Kidney (tissue), 14 donors: ENCODE results near the gene LRP1. TPM values are rescaled to one million over a fixed set of nuclear protein-coding genes. Genes with fewer than 3 reads are reported as not detected.

Source experiments
- DNase-seq, 5 donors: peaks; one replicate each; pipeline ENCODE4 v3.0.0-alpha.2; 2013 to 2020
- FAIRE-seq: peaks from 2 replicates; lab custom pipeline; 2012; peaks lifted over from hg19 to GRCh38; lab: Jason Lieb, UNC
- H3K27ac ChIP-seq, 2 donors: one replicate each; pipeline ENCODE4 v1.7.0; 2013; ENCODE audit warnings: low read depth in 2 of 2, low read length in 2 of 2, inconsistent platforms in 1 of 2
- H3K27me3 ChIP-seq: one replicate; pipeline ENCODE4 v1.7.1; 2013; ENCODE audit warnings: low read length, inconsistent platforms; ENCODE audit not compliant: control insufficient read depth, insufficient read depth
- H3K36me3 ChIP-seq, 3 donors: one replicate each; pipeline versions ENCODE4 v1.7.0 to v1.7.1; 2013; ENCODE audit warnings: low read length in 3 of 3, control low read depth in 1 of 3, inconsistent platforms in 1 of 3; ENCODE audit not compliant: insufficient read depth in 3 of 3, control insufficient read depth in 2 of 3
- H3K4me1 ChIP-seq, 3 donors: one replicate each; pipeline versions ENCODE4 v1.7.0 to v1.7.1; 2013; ENCODE audit warnings: low read length in 3 of 3, inconsistent platforms in 1 of 3, low read depth in 1 of 3; ENCODE audit not compliant: control insufficient read depth in 2 of 3, insufficient read depth in 2 of 3
- H3K4me3 ChIP-seq, 3 donors: one replicate each; pipeline versions ENCODE4 v1.7.0 to v1.8.1; 2013; ENCODE audit warnings: low read length in 3 of 3, control low read depth in 1 of 3, inconsistent platforms in 1 of 3
- H3K9ac ChIP-seq, 3 donors: one replicate each; pipeline versions ENCODE4 v1.7.0 to v1.7.1; 2013; ENCODE audit warnings: low read length in 3 of 3, control low read depth in 1 of 3, inconsistent platforms in 1 of 3
- H3K9me3 ChIP-seq, 3 donors: one replicate each; pipeline versions ENCODE4 v1.7.0 to v1.7.1; 2013; ENCODE audit warnings: low read length in 3 of 3, control low read depth in 1 of 3, inconsistent platforms in 1 of 3; ENCODE audit not compliant: control insufficient read depth in 2 of 3, insufficient read depth in 1 of 3
- CTCF ChIP-seq: IDR thresholded peaks from 3 replicates; pipeline ENCODE4 v1.5.1; 2012; ENCODE audit warnings: mild to moderate bottlenecking, moderate library complexity, borderline replicate concordance; ENCODE audit not compliant: insufficient read depth; ENCODE audit errors: extremely low read depth
- intact Hi-C: fragments of 100-400 bp; cut with DNase I; formaldehyde crosslinking; loops from one replicate; pipeline ENCODE4 v1.11.1; 2022
- polyA plus RNA-seq: library from polyadenylated mRNA; stranded (reverse); fragments of 350-450 nt; fragmentation: Illumina TruSeq; extraction: RNeasy Lipid Tissue Mini Kit (QIAGEN cat#74804); gene quantifications from one replicate; pipeline ENCODE4 v1.2.3, GENCODE V29; 2014; ENCODE audit warnings: low read depth, low replicate concordance; ENCODE audit not compliant: insufficient read depth
- total RNA-seq: library from RNA; stranded (reverse); fragmentation: NEBNext Ultra II Directional; extraction: Animal tissue kit (Norgen Biotek cat#: 25700); gene quantifications from one replicate; pipeline ENCODE4 v1.2.1, GENCODE V29; 2021
- donor health status: control.
- donor health status: control.
- donor health status: control.
- donor health status: control.
- donor health status: control.
- donor health status: DM: yes; HTN: yes; CAD: no.
- donor health status: Normal renal cell carcinoma (clear cell type).

LRP1 gene
- total and polyA plus RNA-seq, 2 donors from 2014 or later = 18.7 to 121 TPM

GRCh38 chr12:57098546-57098945 lies 29.7 kb upstream of the LRP1 start:
- H3K9me3 ChIP-seq = no peaks in the 10 kb centered on the region
- H3K4me1 ChIP-seq = peaks cover 0 to 14% (median 0%) of the 10 kb centered on the region in 3 donors
- no peak for FAIRE-seq
- H3K4me3 ChIP-seq = no peak overlapping the region
- H3K36me3 ChIP-seq = peaks cover 2 to 46% (median 12%) of the 10 kb centered on the region in 3 donors
- no peak overlapping the region for H3K27ac ChIP-seq
- no peak overlapping the region for H3K9ac ChIP-seq
- no peak for TF ChIP-seq CTCF
- no peaks in the 10 kb centered on the region for H3K27me3 ChIP-seq
- intact Hi-C loops = no loop called here
- no peak for DNase-seq

DNA sequence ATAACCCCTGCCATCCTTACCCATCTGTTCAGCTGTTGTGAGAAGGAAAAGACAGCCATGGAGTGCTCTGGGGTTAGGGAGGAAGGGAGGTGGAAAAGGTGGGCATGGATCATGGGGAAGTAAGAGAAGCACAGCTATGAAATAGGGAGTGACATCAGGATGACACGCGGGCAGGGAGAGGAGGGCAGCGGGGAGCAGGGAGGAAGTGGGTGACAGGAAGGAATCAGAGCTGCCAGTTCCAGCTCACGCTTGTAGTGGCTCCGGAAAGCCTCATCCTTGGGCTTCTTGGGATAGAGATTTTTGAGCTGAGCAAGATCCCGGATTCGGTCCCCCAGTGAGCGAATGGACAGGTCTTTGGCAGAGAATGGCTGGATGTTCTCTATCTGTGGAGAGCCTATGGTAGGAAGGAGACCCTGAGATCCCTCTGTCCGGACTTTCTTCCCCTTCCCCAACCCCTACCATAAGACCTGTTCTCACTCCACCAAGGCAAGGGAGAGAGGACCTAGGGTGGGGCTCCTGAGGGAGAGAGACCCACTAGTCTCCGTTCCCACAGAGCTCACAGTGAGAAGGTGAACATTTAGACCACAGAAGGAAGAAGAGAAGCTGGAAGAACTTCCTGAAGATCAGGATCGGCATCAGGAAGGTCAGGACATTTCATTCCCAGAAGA lies 29.1 kb upstream of the LRP1 start:
- no peak for TF ChIP-seq CTCF
- Histone ChIP-seq H3K9ac (no peak overlapping the region), H3K9me3 (no peaks in the 10 kb centered on the region), H3K4me1 (peaks cover 0 to 12% (median 0%) of the 10 kb centered on the region in 3 donors), H3K27ac (no peak overlapping the region), H3K4me3 (no peak overlapping the region), H3K36me3 (peaks cover 2 to 53% (median 15%) of the 10 kb centered on the region in 3 donors), H3K27me3 (no peaks in the 10 kb centered on the region)
- intact Hi-C loops = no loop called here
- DNase-seq = no peak
- no peak for FAIRE-seq

GRCh38 chr12:57099766-57100165 lies 28.5 kb upstream of the LRP1 start:
- no peak for FAIRE-seq

More at GRCh38 chr12:57099766-57100165, 28.5 kb upstream of the LRP1 start:
- Histone ChIP-seq H3K27me3 (no peaks in the 10 kb centered on the region), H3K27ac (no peak overlapping the region), H3K9ac (no peak overlapping the region), H3K4me3 (no peak overlapping the region), H3K9me3 (no peaks in the 10 kb centered on the region), H3K36me3 (peaks cover 2 to 54% (median 18%) of the 10 kb centered on the region in 3 donors), H3K4me1 (peaks cover 0 to 8% (median 0%) of the 10 kb centered on the region in 3 donors)
- TF ChIP-seq CTCF = no peak
- DNase-seq = peak in 1 of 5 donors; percentile 45
- intact Hi-C loops = no loop called here
